ENCODE data around the gene ZNF394.
"Not testable (repeated sequence)": the region's sequence is repeated elsewhere in the genome, so short reads cannot be mapped to it uniquely, and the experiment has no call there.

ZNF394 gene

DNA sequence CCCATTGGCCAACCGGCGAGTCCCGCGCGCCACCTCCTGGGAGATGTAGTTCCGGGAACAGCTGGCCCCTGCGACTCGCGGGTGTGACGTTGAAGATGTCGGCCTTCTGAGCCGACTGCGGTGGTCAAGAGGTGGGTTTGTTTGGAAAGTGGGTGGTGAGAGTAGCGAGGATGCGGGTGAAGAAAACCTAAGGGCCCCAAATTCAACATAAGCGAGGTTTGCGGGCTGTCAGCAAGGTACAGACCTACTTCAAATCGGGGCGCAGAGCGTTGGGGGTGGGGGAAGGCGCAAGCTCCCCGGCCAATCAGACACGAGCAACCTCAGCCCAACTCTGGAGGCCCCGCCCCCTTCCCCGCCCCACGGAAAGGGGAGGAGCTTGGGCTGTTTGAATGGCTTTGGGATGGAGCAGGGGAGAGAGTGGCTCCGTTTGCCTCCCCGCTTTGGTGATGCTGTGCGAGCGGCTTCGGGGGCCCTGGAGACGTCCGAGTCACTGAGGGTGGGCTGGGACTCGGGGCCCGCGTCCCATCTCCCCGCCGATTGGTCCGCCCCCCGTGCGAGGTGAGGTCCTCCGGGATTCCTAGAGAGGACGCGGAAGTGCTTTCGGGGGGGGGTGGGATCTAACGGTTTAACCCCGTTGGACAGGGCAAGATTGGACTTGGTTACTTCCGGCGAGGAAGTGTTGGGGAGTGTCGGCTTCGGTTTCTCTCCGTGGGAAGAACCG is 4.7 kb upstream of the ZNF394 start, which contains the start of gene ZKSCAN5:
TSS of gene ZKSCAN5 (plus strand) at position 60 of the 721 bp plus-strand sequence. CDS start 1,383 bp downstream, outside the sequence.
- H3K27ac ChIP-seq (replicated peaks): peak within 1 kb of the TSS; percentile 95
- H3K27me3 ChIP-seq (ENCODE audit: insufficient read depth, poor library complexity, severe bottlenecking): no peaks in the 10 kb centered on the region
- peak within 1 kb of the TSS; percentile 95 for H3K4me3 ChIP-seq (replicated peaks; ENCODE audit: insufficient read depth, low read length)
- TF ChIP-seq SPI1 (IDR thresholded peaks at IDR 0.05; ENCODE audit: borderline replicate concordance, low read depth) (peak; percentile 70; the same call in 1 of the 2 replicates), REST (IDR thresholded peaks at IDR 0.05; ENCODE audit: insufficient replicate concordance, low read depth) (no peak), POLR2AphosphoS5 (IDR thresholded peaks at IDR 0.05; ENCODE audit: low read depth) (peak; percentile 68; the same call in 1 of the 2 replicates), GABPA (IDR thresholded peaks at IDR 0.05; ENCODE audit: low read depth) (peak; percentile 90)
- TF ChIP-seq, protein P1, sequence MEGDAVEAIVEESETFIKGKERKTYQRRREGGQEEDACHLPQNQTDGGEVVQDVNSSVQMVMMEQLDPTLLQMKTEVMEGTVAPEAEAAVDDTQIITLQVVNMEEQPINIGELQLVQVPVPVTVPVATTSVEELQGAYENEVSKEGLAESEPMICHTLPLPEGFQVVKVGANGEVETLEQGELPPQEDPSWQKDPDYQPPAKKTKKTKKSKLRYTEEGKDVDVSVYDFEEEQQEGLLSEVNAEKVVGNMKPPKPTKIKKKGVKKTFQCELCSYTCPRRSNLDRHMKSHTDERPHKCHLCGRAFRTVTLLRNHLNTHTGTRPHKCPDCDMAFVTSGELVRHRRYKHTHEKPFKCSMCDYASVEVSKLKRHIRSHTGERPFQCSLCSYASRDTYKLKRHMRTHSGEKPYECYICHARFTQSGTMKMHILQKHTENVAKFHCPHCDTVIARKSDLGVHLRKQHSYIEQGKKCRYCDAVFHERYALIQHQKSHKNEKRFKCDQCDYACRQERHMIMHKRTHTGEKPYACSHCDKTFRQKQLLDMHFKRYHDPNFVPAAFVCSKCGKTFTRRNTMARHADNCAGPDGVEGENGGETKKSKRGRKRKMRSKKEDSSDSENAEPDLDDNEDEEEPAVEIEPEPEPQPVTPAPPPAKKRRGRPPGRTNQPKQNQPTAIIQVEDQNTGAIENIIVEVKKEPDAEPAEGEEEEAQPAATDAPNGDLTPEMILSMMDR (IDR thresholded peaks at IDR 0.05; ENCODE audit: insufficient read depth, low read length): no peak
- peak; percentile 89 to 99 for DNase-seq (ENCODE audit: low read depth in 1 of 2, low spot score in 1 of 2)

DNA sequence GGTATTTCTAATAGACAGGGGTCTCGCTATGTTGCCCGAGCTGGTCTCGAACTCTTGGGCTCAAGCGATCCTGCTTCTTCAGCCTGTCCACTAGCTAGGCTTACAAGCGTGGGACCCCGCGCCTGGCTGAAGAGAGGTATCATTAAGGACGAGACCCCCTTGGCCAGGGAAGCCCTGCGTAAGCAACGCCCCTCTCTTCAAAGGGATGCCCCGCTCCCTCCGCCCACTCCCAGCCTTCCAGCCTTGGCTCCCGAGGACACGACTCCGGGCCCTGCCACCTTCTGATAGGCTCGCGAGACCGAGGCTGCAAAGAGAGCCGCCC is 4.2 kb upstream of the ZNF394 start:
- Histone ChIP-seq H3K27me3 (ENCODE audit: insufficient read depth, poor library complexity, severe bottlenecking) (no peaks in the 10 kb centered on the region), H3K27ac (replicated peaks) (peak overlapping the region; percentile 95), H3K4me3 (replicated peaks; ENCODE audit: insufficient read depth, low read length) (peak overlapping the region; percentile 95)
- DNase-seq (ENCODE audit: low read depth in 1 of 2, low spot score in 1 of 2): peak in 1 of 2 experiments; percentile 86
- TF ChIP-seq GABPA (IDR thresholded peaks at IDR 0.05; ENCODE audit: low read depth) (no peak), REST (IDR thresholded peaks at IDR 0.05; ENCODE audit: insufficient replicate concordance, low read depth) (no peak), SPI1 (IDR thresholded peaks at IDR 0.05; ENCODE audit: borderline replicate concordance, low read depth) (no peak), POLR2AphosphoS5 (IDR thresholded peaks at IDR 0.05; ENCODE audit: low read depth) (no peak)
- TF ChIP-seq, protein P1 (IDR thresholded peaks at IDR 0.05; ENCODE audit: insufficient read depth, low read length): no peak

DNA sequence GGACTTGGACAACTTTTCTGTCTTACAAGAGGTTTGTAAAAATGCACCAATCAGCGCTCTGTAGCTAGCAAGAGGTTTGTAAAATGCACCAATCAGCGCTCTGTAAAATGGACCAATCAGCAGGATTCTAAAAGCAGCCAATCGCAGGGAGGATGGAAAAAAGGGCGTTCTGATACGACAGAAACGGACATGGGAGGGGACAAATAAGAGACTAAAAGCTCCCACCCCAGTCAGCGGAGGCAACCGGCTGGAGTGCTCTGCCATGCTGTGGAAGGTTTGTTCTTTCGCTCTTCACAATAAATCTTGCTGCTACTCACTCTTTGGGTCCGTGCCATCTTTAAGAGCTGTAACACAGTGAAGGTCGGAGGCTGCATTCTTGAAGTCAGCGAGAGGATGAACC is 1.2 kb upstream of the ZNF394 start:
- not testable (repeated sequence) for DNase-seq (ENCODE audit: low read depth in 1 of 2, low spot score in 1 of 2); H3K27me3 ChIP-seq (ENCODE audit: insufficient read depth, poor library complexity, severe bottlenecking); H3K4me3 ChIP-seq (replicated peaks; ENCODE audit: insufficient read depth, low read length); H3K27ac ChIP-seq (replicated peaks)

DNA sequence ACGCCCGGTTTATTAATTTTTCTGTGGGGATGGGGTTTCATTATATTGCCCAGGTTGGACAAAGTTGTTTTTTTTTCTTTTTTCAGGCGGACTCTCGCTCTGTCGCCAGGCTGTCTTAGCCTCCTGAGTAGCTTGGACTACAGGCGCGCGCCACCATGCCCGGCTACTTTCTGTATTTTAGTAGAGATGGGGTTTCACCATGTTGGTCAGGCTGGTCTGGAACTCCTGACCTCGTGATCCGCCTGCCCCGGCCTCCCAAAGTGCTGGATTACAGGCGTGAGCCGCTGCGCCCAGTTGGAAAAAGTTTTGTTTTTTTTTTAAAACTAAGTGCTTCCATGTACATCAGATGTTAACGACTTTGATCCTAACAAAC is 542 bp upstream of the ZNF394 start:
- peak overlapping the region; percentile 88 for H3K27ac ChIP-seq (replicated peaks)
- no peak for DNase-seq (ENCODE audit: low read depth in 1 of 2, low spot score in 1 of 2)
- H3K4me3 ChIP-seq (replicated peaks; ENCODE audit: insufficient read depth, low read length): peak overlapping the region; percentile 99
- TF ChIP-seq GABPA (IDR thresholded peaks at IDR 0.05; ENCODE audit: low read depth) (no peak), SPI1 (IDR thresholded peaks at IDR 0.05; ENCODE audit: borderline replicate concordance, low read depth) (no peak), POLR2AphosphoS5 (IDR thresholded peaks at IDR 0.05; ENCODE audit: low read depth) (no peak), REST (IDR thresholded peaks at IDR 0.05; ENCODE audit: insufficient replicate concordance, low read depth) (no peak)
- TF ChIP-seq, protein P1 (IDR thresholded peaks at IDR 0.05; ENCODE audit: insufficient read depth, low read length): no peak
- H3K27me3 ChIP-seq (ENCODE audit: insufficient read depth, poor library complexity, severe bottlenecking): no peaks in the 10 kb centered on the region

Data from HL-60 (cell line).